ENCODE results near the gene IPPK. TPM values are rescaled to one million over a fixed set of nuclear protein-coding genes. Genes with fewer than 3 reads are reported as not detected.

IPPK gene
- total RNA-seq, 1 experiment from 2014 or later, result 15.4 TPM

DNA sequence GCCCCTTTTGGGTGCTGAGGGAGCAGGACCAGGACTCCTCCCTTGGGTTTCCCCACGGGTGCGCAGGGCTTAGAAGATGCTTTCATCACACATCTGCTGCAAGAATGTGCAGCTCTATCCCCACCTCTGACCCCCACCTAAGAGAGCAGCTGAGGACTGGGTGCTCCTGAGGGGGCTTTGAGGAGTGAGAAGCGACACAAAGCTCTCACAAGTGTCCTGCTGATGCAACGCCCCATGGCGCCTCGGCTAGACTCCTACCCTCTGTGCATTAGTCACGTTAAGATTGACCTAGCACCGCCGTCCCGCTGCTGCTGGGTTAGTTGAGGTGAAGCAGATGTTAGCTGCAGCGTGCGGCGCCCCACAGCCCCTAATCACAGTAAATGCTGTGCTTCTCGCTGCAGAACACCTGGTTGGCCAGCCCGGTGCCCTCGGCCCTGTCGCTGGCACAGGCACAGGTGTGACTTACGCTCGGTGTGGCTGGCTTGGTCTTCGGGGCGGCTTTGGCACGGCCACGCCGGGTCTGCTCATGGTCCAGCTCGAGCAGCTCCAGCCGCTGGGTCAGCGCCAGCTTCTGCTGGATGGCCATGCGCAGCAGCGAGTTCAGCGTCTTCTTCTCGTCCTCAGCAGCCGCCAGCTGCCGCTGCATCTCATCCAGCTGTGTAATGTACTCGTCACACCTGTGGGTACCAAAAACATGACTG is 45.0 kb upstream of the IPPK start:
- Histone ChIP-seq H3K9ac (ENCODE audit: low read length) (no peak overlapping the region), H3K27me3 (ENCODE audit: insufficient read depth, low read length) (no peaks in the 10 kb centered on the region), H4K20me1 (ENCODE audit: insufficient read depth) (no peaks in the 10 kb centered on the region; the same call in 1 of the 2 replicates), H3K27ac (ENCODE audit: low read depth, low read length) (no peak overlapping the region), H3K9me3 (ENCODE audit: control insufficient read depth in 1 of 2, insufficient read depth in 1 of 2, low read depth in 1 of 2, low read length in 2 of 2) (no peaks in the 10 kb centered on the region), H3K9me2 (ENCODE audit: insufficient read depth) (no peaks in the 10 kb centered on the region), H3K4me2 (ENCODE audit: low read length) (no peak overlapping the region), H3K4me3 (replicated peaks in 1 of 2; ENCODE audit: low read depth in 1 of 2, low read length in 2 of 2) (no peak overlapping the region), H2AFZ (ENCODE audit: low read depth, low read length, poor library complexity, severe bottlenecking) (no peak overlapping the region), H3K4me1 (ENCODE audit: control insufficient read depth in 1 of 2, insufficient read depth in 2 of 2, low read length in 2 of 2) (no peaks in the 10 kb centered on the region), H3K79me2 (ENCODE audit: insufficient read depth, low read length) (no peaks in the 10 kb centered on the region; the same call in 1 of the 2 replicates), H3K36me3 (ENCODE audit: control insufficient read depth in 1 of 2, insufficient read depth in 2 of 2, low read length in 2 of 2) (peaks cover 39 to 47% of the 10 kb centered on the region in 2 experiments; a peak in 3 of 4 replicates)
- intact Hi-C loops (cut with micrococcal nuclease), result no loop called here
- TF ChIP-seq SP1 (IDR thresholded peaks at IDR 0.05; ENCODE audit: low read depth) (no peak), ZFX (IDR thresholded peaks at IDR 0.05) (no peak), MAX (IDR thresholded peaks at IDR 0.05) (no peak), SIN3A (IDR thresholded peaks at IDR 0.05; ENCODE audit: low read depth) (no peak)
- TF ChIP-seq, protein P1, sequence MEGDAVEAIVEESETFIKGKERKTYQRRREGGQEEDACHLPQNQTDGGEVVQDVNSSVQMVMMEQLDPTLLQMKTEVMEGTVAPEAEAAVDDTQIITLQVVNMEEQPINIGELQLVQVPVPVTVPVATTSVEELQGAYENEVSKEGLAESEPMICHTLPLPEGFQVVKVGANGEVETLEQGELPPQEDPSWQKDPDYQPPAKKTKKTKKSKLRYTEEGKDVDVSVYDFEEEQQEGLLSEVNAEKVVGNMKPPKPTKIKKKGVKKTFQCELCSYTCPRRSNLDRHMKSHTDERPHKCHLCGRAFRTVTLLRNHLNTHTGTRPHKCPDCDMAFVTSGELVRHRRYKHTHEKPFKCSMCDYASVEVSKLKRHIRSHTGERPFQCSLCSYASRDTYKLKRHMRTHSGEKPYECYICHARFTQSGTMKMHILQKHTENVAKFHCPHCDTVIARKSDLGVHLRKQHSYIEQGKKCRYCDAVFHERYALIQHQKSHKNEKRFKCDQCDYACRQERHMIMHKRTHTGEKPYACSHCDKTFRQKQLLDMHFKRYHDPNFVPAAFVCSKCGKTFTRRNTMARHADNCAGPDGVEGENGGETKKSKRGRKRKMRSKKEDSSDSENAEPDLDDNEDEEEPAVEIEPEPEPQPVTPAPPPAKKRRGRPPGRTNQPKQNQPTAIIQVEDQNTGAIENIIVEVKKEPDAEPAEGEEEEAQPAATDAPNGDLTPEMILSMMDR (IDR thresholded peaks at IDR 0.05 in 2 of 3, conservative IDR thresholded peaks at IDR 0.05 in 1 of 3; ENCODE audit: borderline replicate concordance in 1 of 3, insufficient read depth in 1 of 3, low read depth in 2 of 3, low read length in 2 of 3), result no peak
- ChIA-PET POLR2A (no interaction called here), RAD21 (ENCODE audit: low non-redundant PET in 1 of 2, low total read pairs in 2 of 2, uncharacterized antibody in 2 of 2, unreplicated experiment in 2 of 2) (no interaction called here), CTCF (interaction anchor here (3.9 kb wide), 1 partner anchor 76 kb away, joined by 26 read pairs; no protein-coding TSS in a partner anchor)
- ATAC-seq, result no peak
- no TSS peak for BruUV-seq (replicated peaks)
- no peak for DNase-seq (ENCODE audit: low read depth, low spot score)

DNA sequence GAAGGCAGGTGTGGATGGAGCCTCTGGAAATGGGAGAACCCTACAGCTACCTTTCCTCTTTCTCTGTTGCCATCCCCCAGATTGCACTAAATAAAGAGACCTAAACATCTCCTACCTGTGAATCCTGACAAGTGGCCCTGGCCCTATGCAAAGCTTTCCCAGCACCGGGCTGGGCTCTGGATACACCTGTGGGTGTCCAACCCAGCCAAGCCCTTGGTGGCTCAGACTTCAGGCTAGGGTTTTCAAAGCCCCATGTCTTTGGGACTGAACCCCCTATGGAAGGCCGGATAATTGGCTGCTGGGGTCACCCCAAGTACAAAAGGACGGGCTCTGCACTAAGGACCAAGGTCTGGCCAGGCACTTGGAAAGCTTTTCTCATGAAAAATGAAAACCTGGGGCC is 44.1 kb upstream of the IPPK start:
- DNase-seq (ENCODE audit: low read depth, low spot score), result no peak
- intact Hi-C loops (cut with micrococcal nuclease), result no loop called here
- no TSS peak for BruUV-seq (replicated peaks)
- Histone ChIP-seq H3K4me3 (replicated peaks in 1 of 2; ENCODE audit: low read depth in 1 of 2, low read length in 2 of 2) (no peak overlapping the region), H4K20me1 (ENCODE audit: insufficient read depth) (no peaks in the 10 kb centered on the region; the same call in 1 of the 2 replicates), H3K27ac (ENCODE audit: low read depth, low read length) (no peak overlapping the region), H3K4me1 (ENCODE audit: control insufficient read depth in 1 of 2, insufficient read depth in 2 of 2, low read length in 2 of 2) (no peaks in the 10 kb centered on the region), H3K79me2 (ENCODE audit: insufficient read depth, low read length) (no peaks in the 10 kb centered on the region; the same call in 1 of the 2 replicates), H3K9me2 (ENCODE audit: insufficient read depth) (no peaks in the 10 kb centered on the region), H2AFZ (ENCODE audit: low read depth, low read length, poor library complexity, severe bottlenecking) (no peak overlapping the region), H3K9me3 (ENCODE audit: control insufficient read depth in 1 of 2, insufficient read depth in 1 of 2, low read depth in 1 of 2, low read length in 2 of 2) (no peaks in the 10 kb centered on the region), H3K27me3 (ENCODE audit: insufficient read depth, low read length) (no peaks in the 10 kb centered on the region), H3K36me3 (ENCODE audit: control insufficient read depth in 1 of 2, insufficient read depth in 2 of 2, low read length in 2 of 2) (peaks cover 33 to 40% of the 10 kb centered on the region in 2 experiments; a peak in 3 of 4 replicates), H3K4me2 (ENCODE audit: low read length) (no peak overlapping the region), H3K9ac (ENCODE audit: low read length) (no peak overlapping the region)
- POLR2A ChIA-PET, result no interaction called here
- CTCF ChIA-PET, result interaction anchor here (1.1 kb wide), 1 partner anchor 77 kb away, joined by 4 read pairs; no protein-coding TSS in a partner anchor
- TF ChIP-seq CBX3 (IDR thresholded peaks at IDR 0.05; ENCODE audit: low read depth) (no peak), RAD21 (IDR thresholded peaks at IDR 0.05; ENCODE audit: low read depth) (no peak), SRF (IDR thresholded peaks at IDR 0.05; ENCODE audit: low read depth) (no peak), ZBTB33 (IDR thresholded peaks at IDR 0.05; ENCODE audit: extremely low read depth, insufficient replicate concordance, low read length) (no peak), SIN3A (IDR thresholded peaks at IDR 0.05; ENCODE audit: low read depth) (no peak), JUND (IDR thresholded peaks at IDR 0.05) (no peak)
- TF ChIP-seq, protein P1 (IDR thresholded peaks at IDR 0.05 in 2 of 3, conservative IDR thresholded peaks at IDR 0.05 in 1 of 3; ENCODE audit: borderline replicate concordance in 1 of 3, insufficient read depth in 1 of 3, low read depth in 2 of 3, low read length in 2 of 3), result no peak
- no peak for ATAC-seq
- RAD21 ChIA-PET (ENCODE audit: low non-redundant PET in 1 of 2, low total read pairs in 2 of 2, uncharacterized antibody in 2 of 2, unreplicated experiment in 2 of 2), result no interaction called here

Measured in HCT116 (cell line).